Skin epidermis (tissue), 12 donors: ENCODE results near the gene CASTOR1.

Experiments used
- H3K27ac ChIP-seq, 21 experiments: fragments of 200-600 bp; sonication (generic) in 11 of 21; one replicate each; pipeline ENCODE4 v1.5.0; 2020; ENCODE audit warnings: mild to moderate bottlenecking in 3 of 21, inconsistent platforms in 2 of 21, moderate library complexity in 2 of 21
- H3K4me3 ChIP-seq, 7 experiments: fragments of 200-600 bp; sonication (generic) in 2 of 7; one replicate each; pipeline ENCODE4 v1.5.0; 2020; ENCODE audit warnings: inconsistent platforms in 2 of 7, mild to moderate bottlenecking in 2 of 7, moderate library complexity in 1 of 7

CASTOR1 gene

GRCh38 chr22:30252411-30253204, 36.7 kb downstream of the CASTOR1 start:
- peak overlapping the region in 16 of 21 experiments; percentile 0 to 75 (median 38) for H3K27ac ChIP-seq
- H3K4me3 ChIP-seq: no peak overlapping the region

- Histone ChIP-seq H3K4me3 (no peak overlapping the region), H3K27ac (peak overlapping the region in 10 of 21 experiments; percentile 8 to 75 (median 41))
Measured at GRCh38 chr22:30251711-30252110, 37.6 kb downstream of the CASTOR1 start.

GRCh38 chr22:30250661-30251267, 38.5 kb downstream of the CASTOR1 start:
- Histone ChIP-seq H3K4me3 (no peak overlapping the region), H3K27ac (peak overlapping the region in 7 of 21 experiments; percentile 4 to 75 (median 22))

GRCh38 chr22:30250039-30250565, 39.2 kb downstream of the CASTOR1 start:
- no peak overlapping the region for H3K4me3 ChIP-seq
- H3K27ac ChIP-seq: peak overlapping the region in 1 of 21 experiments; percentile 4

- Histone ChIP-seq H3K27ac (peak overlapping the region in 6 of 21 experiments; percentile 14 to 62 (median 28)), H3K4me3 (no peak overlapping the region)
Measured at GRCh38 chr22:30249049-30250038, 40.0 kb downstream of the CASTOR1 start.

- Histone ChIP-seq H3K4me3 (no peak overlapping the region), H3K27ac (peak overlapping the region in 6 of 21 experiments; percentile 14 to 62 (median 28))
Measured at GRCh38 chr22:30248484-30248883, 40.8 kb downstream of the CASTOR1 start.

- Histone ChIP-seq H3K4me3 (no peak overlapping the region), H3K27ac (peak overlapping the region in 1 of 21 experiments; percentile 62)
Measured at GRCh38 chr22:30247974-30248373, 41.3 kb downstream of the CASTOR1 start.

GRCh38 chr22:30247561-30247960, 41.7 kb downstream of the CASTOR1 start:
- H3K4me3 ChIP-seq: peak overlapping the region in 1 of 7 experiments; percentile 45
- H3K27ac ChIP-seq: peak overlapping the region in 4 of 21 experiments; percentile 36 to 84 (median 58)

- Histone ChIP-seq H3K27ac (peak overlapping the region in 12 of 21 experiments; percentile 14 to 84 (median 60)), H3K4me3 (peak overlapping the region in 5 of 7 experiments; percentile 25 to 45 (median 41))
Measured at GRCh38 chr22:30246814-30247376, 42.4 kb downstream of the CASTOR1 start.

GRCh38 chr22:30245985-30246813, 43.1 kb downstream of the CASTOR1 start, which contains the start of gene LIF:
Gene LIF, minus strand, starts transcription at chr22:30246759. Its CDS starts 64 bp downstream, at chr22:30246695.
- H3K27ac ChIP-seq: peak within 1 kb of the TSS in 19 of 21 experiments; percentile 14 to 84 (median 56)
- peak within 1 kb of the TSS; percentile 25 to 45 (median 40) for H3K4me3 ChIP-seq

GRCh38 chr22:30245181-30245984, 43.9 kb downstream of the CASTOR1 start:
- H3K27ac ChIP-seq: peak overlapping the region in 16 of 21 experiments; percentile 31 to 84 (median 57)
- H3K4me3 ChIP-seq: peak overlapping the region; percentile 25 to 45 (median 40)

GRCh38 chr22:30244641-30245040, 44.7 kb downstream of the CASTOR1 start:
- Histone ChIP-seq H3K4me3 (no peak overlapping the region), H3K27ac (peak overlapping the region in 2 of 21 experiments; percentile 30 to 42)

GRCh38 chr22:30244066-30244465, 45.2 kb downstream of the CASTOR1 start:
- Histone ChIP-seq H3K27ac (peak overlapping the region in 1 of 21 experiments; percentile 42), H3K4me3 (no peak overlapping the region)

- no peak overlapping the region for H3K27ac ChIP-seq
- H3K4me3 ChIP-seq: no peak overlapping the region
Measured at GRCh38 chr22:30243661-30244060, 45.6 kb downstream of the CASTOR1 start.

- no peak overlapping the region for H3K4me3 ChIP-seq
- peak overlapping the region in 2 of 21 experiments; percentile 17 to 19 for H3K27ac ChIP-seq
Measured at GRCh38 chr22:30241576-30242371, 47.5 kb downstream of the CASTOR1 start.
